Right lobe of liver (tissue), 4 donors: ENCODE measurements around the gene ZFP57.

Source experiments
- CTCF ChIP-seq, 4 donors: fragments of 200-600 bp in 3 of 4; fragments of 450-650 bp in 1 of 4; IDR thresholded peaks; one replicate each; pipeline versions ENCODE4 v1.5.1 to v1.8.0; 2016 to 2022; ENCODE audit warnings: antibody characterized with exemption in 4 of 4, mild to moderate bottlenecking in 2 of 4
- POLR2A ChIP-seq: fragments of 450-650 bp; IDR thresholded peaks from one replicate; pipeline ENCODE4 v1.6.1; 2017; ENCODE audit warnings: antibody characterized with exemption, mild to moderate bottlenecking
- donor health status: DM: no; HTN: no; CAD: no.
- donor health status: DM: no; HTN: no; CAD: no.
- donor health status: DM: no; HTN: yes; CAD: no.

GRCh38 chr6:29710281-29710941 lies 29.5 kb upstream of the ZFP57 start:
- TF ChIP-seq CTCF (IDR thresholded peaks at IDR 0.05) (no peak), POLR2A (no peak)
